ENCODE data around the gene OR2F2. TPM values are rescaled to one million over a fixed set of nuclear protein-coding genes. Genes with fewer than 3 reads are reported as not detected.

Gene OR2F2
- polyA plus RNA-seq, 3 donors: not detected

- Mint-ChIP-seq H3K4me3 (no peak overlapping the region), H3K36me3 (no peaks in the 10 kb centered on the region), H3K27me3 (ENCODE audit: low read depth in 3 of 3) (peaks cover 0 to 3% (median 0%) of the 10 kb centered on the region in 3 donors), H3K9me3 (peaks cover 0 to 11% (median 3%) of the 10 kb centered on the region in 7 donors), H3K4me1 (no peaks in the 10 kb centered on the region), H3K27ac (no peak overlapping the region)
- Histone ChIP-seq H3K9me3 (replicated peaks in 1 of 2; ENCODE audit: control insufficient read depth in 1 of 2, insufficient read depth in 1 of 2, low read length in 2 of 2) (no peaks in the 10 kb centered on the region), H3K36me3 (replicated peaks in 1 of 2; ENCODE audit: control insufficient read depth in 1 of 2, insufficient read depth in 2 of 2, low read length in 2 of 2) (no peaks in the 10 kb centered on the region), H3K27ac (ENCODE audit: low read depth in 1 of 2, low read length in 2 of 2) (no peak overlapping the region), H3K27me3 (ENCODE audit: control insufficient read depth in 2 of 2, insufficient read depth in 2 of 2, low read length in 2 of 2) (no peaks in the 10 kb centered on the region), H2AFZ (ENCODE audit: insufficient read depth, low read depth, low read length, poor library complexity, severe bottlenecking) (no peak overlapping the region), H3K4me3 (replicated peaks in 1 of 3; ENCODE audit: low read depth in 2 of 3, low read length in 3 of 3) (no peak overlapping the region), H4K20me1 (ENCODE audit: insufficient read depth, low read length) (no peaks in the 10 kb centered on the region), H3K4me1 (ENCODE audit: control insufficient read depth in 1 of 2, insufficient read depth in 2 of 2, low read length in 2 of 2) (no peaks in the 10 kb centered on the region), H3K4me2 (replicated peaks; ENCODE audit: extremely low read depth, low read length, poor library complexity, severe bottlenecking) (no peak overlapping the region), H3K79me2 (ENCODE audit: insufficient read depth, low read length) (no peaks in the 10 kb centered on the region), H3K9ac (ENCODE audit: insufficient read depth, low read length, poor library complexity, severe bottlenecking) (no peak overlapping the region)
- no peak for TF ChIP-seq CTCF (IDR thresholded peaks at IDR 0.05)
- DNase-seq: no peak
- intact Hi-C loops (cut with micrococcal nuclease): no loop called here
- no CpG with 5 or more reads among the region's 4 CpGs for WGBS (ENCODE audit: insufficient coverage)
Measured at GRCh38 chr7:143945423-143945822, 10.4 kb downstream of the OR2F2 start.

GRCh38 chr7:143947111-143947510 lies 12.1 kb downstream of the OR2F2 start:
- Mint-ChIP-seq H3K9me3 (peaks cover 0 to 11% (median 7%) of the 10 kb centered on the region in 7 donors), H3K36me3 (no peaks in the 10 kb centered on the region), H3K4me1 (no peaks in the 10 kb centered on the region), H3K4me3 (no peak overlapping the region), H3K27ac (no peak overlapping the region), H3K27me3 (ENCODE audit: low read depth in 3 of 3) (peaks cover 0 to 1% (median 0%) of the 10 kb centered on the region in 3 donors)
- H3K4me1 ChIP-seq (ENCODE audit: control insufficient read depth in 1 of 2, insufficient read depth in 2 of 2, low read length in 2 of 2): no peaks in the 10 kb centered on the region
- H3K4me2 ChIP-seq (replicated peaks; ENCODE audit: extremely low read depth, low read length, poor library complexity, severe bottlenecking): no peak overlapping the region
- H3K36me3 ChIP-seq (replicated peaks in 1 of 2; ENCODE audit: control insufficient read depth in 1 of 2, insufficient read depth in 2 of 2, low read length in 2 of 2): no peaks in the 10 kb centered on the region
- H3K4me3 ChIP-seq (replicated peaks in 1 of 3; ENCODE audit: low read depth in 2 of 3, low read length in 3 of 3): no peak overlapping the region
- DNase-seq: no peak
- H4K20me1 ChIP-seq (ENCODE audit: insufficient read depth, low read length): no peaks in the 10 kb centered on the region
- no peak overlapping the region for H2AFZ ChIP-seq (ENCODE audit: insufficient read depth, low read depth, low read length, poor library complexity, severe bottlenecking)
- intact Hi-C loops (cut with micrococcal nuclease): no loop called here
- H3K9ac ChIP-seq (ENCODE audit: insufficient read depth, low read length, poor library complexity, severe bottlenecking): no peak overlapping the region
- TF ChIP-seq CTCF (IDR thresholded peaks at IDR 0.05): no peak
- no peaks in the 10 kb centered on the region for H3K27me3 ChIP-seq (ENCODE audit: control insufficient read depth in 2 of 2, insufficient read depth in 2 of 2, low read length in 2 of 2)
- WGBS (ENCODE audit: insufficient coverage): no CpG with 5 or more reads among the region's 2 CpGs
- H3K9me3 ChIP-seq (replicated peaks in 1 of 2; ENCODE audit: control insufficient read depth in 1 of 2, insufficient read depth in 1 of 2, low read length in 2 of 2): no peaks in the 10 kb centered on the region
- no peaks in the 10 kb centered on the region for H3K79me2 ChIP-seq (ENCODE audit: insufficient read depth, low read length)
- no peak overlapping the region for H3K27ac ChIP-seq (ENCODE audit: low read depth in 1 of 2, low read length in 2 of 2)

All from CD14-positive monocyte (primary cell).